Activated CD4-positive, alpha-beta T cell treated with anti-CD3 and anti-CD28 coated beads for 4 hours (primary cell): ENCODE results near the gene FBXL15.

Experiments
- DNase-seq, 2 donors: peaks; one replicate each; pipeline ENCODE4 v3.0.0-alpha.2; 2020

The FBXL15 gene

GRCh38 chr10:102411341-102412255 is 9.0 kb upstream of the FBXL15 start:
- no peak for DNase-seq

GRCh38 chr10:102412293-102412692 is 8.3 kb upstream of the FBXL15 start:
- no peak for DNase-seq

- no peak for DNase-seq
Observed at GRCh38 chr10:102413053-102413705, 7.5 kb upstream of the FBXL15 start.

- no peak for DNase-seq
Observed at GRCh38 chr10:102413806-102414561, 6.7 kb upstream of the FBXL15 start.

- DNase-seq = no peak
Observed at GRCh38 chr10:102414749-102415148, 5.9 kb upstream of the FBXL15 start.

- no peak for DNase-seq
Observed at GRCh38 chr10:102416283-102416682, 4.4 kb upstream of the FBXL15 start.

- DNase-seq = no peak
Observed at GRCh38 chr10:102416695-102417094, 3.9 kb upstream of the FBXL15 start.

GRCh38 chr10:102418622-102419268 is 1.9 kb upstream of the FBXL15 start, which contains the start of gene PSD:
Gene PSD (minus strand): TSS chr10:102418785. CDS start chr10:102417038, 1,747 bp downstream.
- no peak for DNase-seq

- DNase-seq = peak; percentile 62 to 64
Observed at GRCh38 chr10:102419269-102420180, 1.1 kb upstream of the FBXL15 start.

- DNase-seq = no peak
Observed at GRCh38 chr10:102420181-102420713, 389 bp upstream of the FBXL15 start.

- DNase-seq = no peak
Observed at GRCh38 chr10:102421507-102421756, 796 bp downstream of the FBXL15 start.

- no peak for DNase-seq
Observed at GRCh38 chr10:102421757-102422512, 1.3 kb downstream of the FBXL15 start.

GRCh38 chr10:102422545-102423129 is 2.0 kb downstream of the FBXL15 start:
- DNase-seq = no peak

GRCh38 chr10:102423372-102423968 is 2.8 kb downstream of the FBXL15 start:
- no peak for DNase-seq

- DNase-seq = no peak
Observed at GRCh38 chr10:102424145-102424544, 3.5 kb downstream of the FBXL15 start.

GRCh38 chr10:102424916-102425315 is 4.3 kb downstream of the FBXL15 start:
- no peak for DNase-seq

GRCh38 chr10:102425444-102425843 is 4.8 kb downstream of the FBXL15 start:
- DNase-seq = no peak

- DNase-seq = no peak
Observed at GRCh38 chr10:102426803-102427287, 6.2 kb downstream of the FBXL15 start.

- no peak for DNase-seq
Observed at GRCh38 chr10:102429468-102429867, 8.8 kb downstream of the FBXL15 start.
